Activated CD4-positive, CD25-positive, alpha-beta regulatory T cell (primary cell): ENCODE results near the gene PIANP.

ENCODE experiments used
- DNase-seq, 4 experiments: peaks; one replicate each; lab custom pipeline; 2025; lab: John Stamatoyannopoulos, UW

PIANP gene

DNA sequence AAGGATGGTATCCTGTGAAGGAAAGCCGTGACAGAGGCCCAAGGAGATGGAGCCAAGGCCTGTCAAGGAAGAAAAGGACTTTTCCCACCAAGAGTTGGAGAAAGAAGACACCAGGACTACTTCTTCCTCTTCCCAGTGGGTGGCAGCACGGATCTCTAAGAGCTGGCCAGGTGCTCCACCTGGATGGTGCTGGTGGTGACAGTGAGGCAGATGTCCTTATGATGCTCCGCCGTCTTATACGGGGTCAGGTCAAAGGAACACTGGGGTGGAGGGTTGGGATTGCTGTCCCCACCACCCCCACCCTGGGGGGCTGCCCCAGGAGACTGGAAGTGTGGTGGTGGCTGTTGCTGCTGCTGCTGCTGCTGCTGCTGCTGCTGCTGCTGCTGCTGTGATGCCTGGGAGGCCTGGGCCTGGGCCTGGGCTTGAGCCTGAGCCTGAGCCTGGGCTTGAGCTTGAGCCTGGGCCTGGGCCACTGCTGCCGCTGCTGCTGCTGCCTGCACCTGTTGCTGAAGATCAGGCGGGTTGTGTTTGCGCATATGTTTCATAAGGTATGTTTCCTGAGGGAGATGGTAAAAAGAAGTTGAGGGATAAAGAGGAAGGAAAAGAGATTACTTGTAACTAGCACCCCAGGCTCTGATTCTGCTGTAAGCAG lies 32.9 kb downstream of the PIANP start:
- no peak for DNase-seq

DNA sequence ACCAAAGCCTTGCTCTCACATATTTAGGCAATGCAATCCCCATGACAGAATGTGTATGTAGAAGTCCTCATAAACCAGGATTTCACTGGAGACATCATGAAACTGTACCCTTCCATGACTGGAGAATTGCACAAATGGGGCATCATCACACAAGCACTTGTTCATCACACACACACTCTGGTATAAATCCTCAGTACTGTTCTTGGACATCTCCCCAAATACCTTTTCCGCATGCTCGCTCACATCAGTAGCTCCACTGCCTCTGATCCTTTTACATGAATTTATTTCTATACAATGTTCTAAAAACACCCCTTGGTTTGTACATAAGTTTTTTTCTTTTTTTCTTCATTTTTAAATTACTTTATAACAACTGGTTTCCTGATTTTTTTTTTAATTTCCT lies 34.4 kb downstream of the PIANP start:
- DNase-seq: no peak

DNA sequence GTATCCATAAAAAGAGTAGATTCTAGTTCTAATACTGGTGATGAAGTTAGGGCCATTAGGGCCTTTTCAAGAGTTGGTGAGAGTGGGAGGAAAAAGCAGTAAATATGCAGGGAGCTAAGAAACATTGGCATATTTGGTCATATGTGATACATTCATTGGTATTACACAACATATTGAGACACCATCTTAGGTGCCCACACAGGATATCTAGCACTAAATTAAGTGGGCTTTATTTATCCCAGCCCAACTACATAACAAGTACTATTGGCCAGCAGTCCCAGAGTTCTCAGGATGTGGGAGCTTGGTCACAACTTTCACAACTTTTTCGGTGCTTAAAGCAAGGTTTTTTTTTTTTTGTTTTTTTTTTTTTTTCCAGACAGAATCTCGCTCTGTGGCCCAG lies 35.7 kb downstream of the PIANP start:
- no peak for DNase-seq

DNA sequence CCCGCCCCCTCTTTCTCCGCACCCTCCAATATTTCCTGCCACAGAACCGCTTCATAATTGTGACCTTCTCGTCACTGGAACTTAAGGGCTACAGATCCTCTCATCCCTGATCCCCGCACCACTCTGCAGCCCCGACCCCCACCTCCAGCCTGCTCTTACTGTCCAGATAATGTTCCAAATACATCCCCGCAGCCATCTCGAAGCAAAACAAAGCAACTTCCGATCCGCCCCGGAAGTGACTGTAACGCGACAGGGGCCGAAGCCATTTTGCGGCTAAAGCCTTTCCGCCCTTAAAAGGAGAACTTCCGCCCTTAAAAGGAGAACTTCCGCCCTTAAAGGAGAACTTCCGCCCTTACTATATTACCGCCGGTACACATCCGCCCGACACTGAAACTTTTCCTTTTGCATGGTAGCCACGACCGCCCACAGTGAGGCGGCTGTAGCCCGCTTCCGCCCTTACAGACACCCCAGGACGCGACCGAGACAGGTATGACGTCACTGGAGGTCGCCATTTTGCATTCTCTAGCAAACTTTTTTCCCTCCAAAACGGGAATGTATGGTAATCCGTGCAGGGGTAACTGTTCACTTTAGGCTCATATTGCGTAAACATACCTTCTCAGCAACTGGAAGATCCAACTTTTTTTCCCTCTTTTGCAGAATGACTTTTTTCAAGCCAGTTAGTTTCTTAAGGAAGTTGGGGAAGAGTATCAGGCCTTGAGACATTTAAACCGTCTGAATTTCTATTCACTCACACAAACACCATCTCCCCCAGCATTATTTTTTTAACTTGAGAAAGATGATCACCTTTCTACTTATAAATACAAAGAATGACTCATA lies 37.5 kb downstream of the PIANP start, which contains the start of gene ING4:
Gene ING4 (minus strand): TSS at position 214 of the 837 bp plus-strand sequence. CDS start 18 bp downstream, at position 196.
- peak; percentile 76 to 95 (median 92) for DNase-seq

DNA sequence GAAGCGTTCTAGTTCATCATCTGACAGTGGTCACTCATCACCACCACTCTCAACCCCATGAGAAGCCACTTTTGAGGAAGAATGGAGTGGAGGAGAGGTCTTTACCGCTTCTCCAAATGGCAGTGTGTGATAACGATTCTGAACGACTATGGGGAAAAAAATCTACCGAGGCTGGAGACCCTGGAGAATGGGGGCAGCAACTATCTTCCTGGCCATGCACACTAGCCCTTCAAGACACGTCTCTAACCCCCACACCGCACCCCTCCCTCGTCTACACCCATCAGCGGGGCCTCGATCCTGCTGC lies 38.1 kb downstream of the PIANP start:
- no peak for DNase-seq

DNA sequence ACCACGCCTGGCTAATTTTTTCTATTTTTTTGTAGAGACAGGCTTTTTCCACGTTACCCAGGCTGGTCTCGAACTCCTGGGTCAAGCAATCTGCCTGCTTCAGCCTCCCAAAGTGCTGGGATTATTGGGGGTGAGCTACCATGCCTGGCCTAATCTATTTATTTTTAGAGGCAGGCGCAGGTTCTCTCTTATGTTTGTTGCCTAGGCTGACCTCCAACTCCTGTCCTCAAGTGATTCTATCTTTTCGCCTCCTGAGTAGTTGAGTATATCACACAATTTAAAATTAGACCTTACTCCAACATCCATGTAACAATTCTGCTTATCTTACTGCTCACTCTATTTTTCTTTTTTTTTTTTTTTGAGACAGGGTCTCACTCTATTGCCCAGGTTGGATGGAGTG lies 46.6 kb downstream of the PIANP start:
- DNase-seq: no peak

DNA sequence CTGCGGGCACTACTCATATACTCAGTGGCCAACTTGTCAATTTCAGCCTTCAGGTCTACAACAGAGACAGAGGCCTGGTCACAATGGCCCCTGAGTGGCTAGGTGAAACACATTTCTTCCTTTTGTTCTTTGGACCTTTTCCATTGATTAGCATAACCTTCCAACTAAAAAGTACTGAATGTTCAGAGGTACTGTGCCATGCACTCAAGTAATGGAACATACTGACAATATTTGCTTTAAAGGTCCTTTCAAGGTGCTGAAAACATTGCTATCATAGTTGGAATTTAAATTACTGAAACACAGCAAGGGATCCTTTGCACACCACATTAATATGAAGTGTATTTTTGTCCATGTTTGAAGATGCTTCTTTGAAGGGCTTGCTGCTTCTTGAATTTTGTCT lies 47.3 kb downstream of the PIANP start:
- DNase-seq: no peak

DNA sequence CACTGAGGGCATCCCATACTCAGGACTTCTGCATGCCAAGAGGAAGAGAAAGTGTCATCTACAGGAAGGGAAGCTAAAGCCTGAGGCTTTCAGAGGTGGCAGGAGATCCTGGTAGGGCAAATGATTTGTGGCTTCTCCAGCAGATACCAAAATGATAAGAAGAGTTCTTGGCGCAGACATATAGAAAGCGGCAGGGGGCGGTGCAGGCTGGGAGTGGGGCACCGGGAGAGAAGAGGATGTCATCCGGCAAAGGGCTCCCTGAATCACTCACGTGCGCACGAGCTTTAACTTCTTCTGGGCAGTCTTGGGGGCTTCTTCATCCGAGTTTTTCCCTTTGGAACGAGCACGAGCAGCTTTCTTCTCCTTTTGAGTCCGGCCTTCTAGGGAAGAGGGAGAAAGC lies 48.2 kb downstream of the PIANP start:
- DNase-seq: no peak

DNA sequence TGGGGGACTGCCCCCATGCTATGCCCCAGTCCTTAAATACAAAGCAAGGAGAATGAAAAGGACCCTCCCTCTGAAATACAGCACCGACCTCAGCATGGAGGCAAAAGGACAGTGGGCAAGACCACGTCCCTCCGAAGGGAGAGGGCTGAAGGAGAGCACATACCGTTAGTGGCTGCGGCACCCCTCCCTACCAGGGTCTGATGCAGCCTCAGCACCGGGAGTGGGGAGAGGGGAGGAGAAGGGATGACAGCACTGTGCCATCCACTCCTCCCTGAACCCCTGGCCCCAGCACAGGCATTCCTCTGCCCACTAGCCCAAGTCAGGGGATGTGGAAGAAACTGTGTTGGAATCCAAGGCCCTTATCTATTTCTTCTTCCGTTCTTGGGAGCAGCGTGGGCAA lies 49.8 kb downstream of the PIANP start:
- no peak for DNase-seq

DNA sequence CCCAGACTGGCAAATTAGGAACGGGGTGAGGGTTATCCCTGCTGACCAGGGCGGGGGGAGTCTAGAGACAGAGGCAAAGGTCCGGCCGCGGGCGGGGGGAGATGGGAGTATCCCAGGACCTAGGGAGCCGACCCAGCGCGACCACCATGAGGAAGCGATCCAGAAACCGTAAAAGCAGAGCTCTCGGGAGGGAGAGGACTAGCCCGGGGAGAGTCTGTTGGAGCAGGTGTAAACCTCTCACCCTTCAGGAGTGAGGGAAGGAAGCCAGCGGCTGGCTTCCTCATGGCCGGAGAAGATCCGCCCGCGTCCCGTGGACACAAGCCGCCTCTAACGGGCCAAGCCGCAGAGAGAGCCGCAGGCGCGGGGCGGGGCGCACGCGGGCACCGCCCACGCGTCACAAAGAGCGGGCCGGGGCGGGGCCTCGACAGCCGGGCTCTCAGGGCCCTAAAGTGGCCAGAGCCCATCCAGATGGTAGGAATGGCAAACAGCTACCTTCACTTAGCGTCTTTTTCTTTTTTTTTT lies 53.5 kb downstream of the PIANP start, which contains the start of gene ACRBP:
Gene ACRBP (minus strand): TSS at position 350 of the 522 bp plus-strand sequence. CDS start 66 bp downstream, at position 284.
- DNase-seq: no peak

DNA sequence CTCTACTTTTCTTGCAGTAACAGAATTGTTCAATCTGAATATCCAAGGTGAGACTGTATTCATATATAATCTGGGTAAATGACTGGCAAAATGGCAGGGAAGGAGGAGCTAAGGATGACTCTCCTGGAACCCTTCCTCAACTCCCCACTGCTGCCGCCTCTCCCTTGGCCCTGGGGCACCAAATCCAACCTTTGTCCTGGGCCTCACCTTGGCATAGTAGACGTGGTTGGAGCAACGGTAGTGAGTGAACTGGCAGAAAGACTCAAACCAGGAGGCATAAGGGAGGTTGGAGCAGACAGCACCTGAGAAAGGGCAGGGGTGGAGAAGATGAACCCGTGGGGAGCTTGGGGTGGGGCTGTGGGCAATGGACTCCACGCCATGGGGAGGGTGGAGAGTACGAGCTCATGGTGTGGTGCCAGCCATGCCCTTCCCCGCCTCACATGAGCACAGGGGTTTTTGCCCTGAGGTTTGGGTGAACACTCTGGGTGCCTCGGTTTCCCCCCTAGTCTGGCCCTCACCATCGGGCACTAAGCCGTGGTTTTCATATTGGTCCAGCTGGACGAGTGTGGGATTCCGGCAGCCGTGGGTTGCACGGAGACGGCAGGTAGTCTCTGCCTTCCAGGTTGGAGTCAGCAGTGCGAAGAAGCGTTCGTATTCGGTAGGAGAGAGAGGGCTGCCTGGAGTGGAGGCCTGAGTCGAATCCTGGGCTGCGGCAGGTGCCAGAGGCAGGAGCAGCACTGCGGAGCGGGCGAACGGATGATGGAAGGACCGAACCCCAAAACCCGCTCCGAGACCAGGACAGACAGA lies 54.1 kb downstream of the PIANP start:
- DNase-seq: no peak

DNA sequence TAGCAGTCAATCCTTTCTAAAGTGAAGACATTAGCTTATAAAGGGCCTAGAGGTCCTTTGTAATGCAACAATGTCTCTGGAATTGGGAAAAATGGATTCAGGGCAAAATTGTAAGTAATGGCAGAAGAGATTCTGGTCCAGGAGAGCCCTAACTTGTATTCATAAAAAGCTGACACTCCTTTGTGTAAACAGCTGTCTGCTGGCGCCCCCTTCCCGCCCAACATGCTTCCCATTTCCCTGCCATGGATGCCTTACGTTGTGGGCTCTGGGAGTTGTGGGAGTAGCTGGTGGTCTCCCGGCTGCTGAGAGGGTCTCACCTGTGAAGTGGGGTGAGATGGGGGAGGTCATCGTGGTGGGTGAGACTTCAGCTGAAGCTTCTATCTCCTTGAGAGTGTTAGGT lies 55.7 kb downstream of the PIANP start:
- no peak for DNase-seq

DNA sequence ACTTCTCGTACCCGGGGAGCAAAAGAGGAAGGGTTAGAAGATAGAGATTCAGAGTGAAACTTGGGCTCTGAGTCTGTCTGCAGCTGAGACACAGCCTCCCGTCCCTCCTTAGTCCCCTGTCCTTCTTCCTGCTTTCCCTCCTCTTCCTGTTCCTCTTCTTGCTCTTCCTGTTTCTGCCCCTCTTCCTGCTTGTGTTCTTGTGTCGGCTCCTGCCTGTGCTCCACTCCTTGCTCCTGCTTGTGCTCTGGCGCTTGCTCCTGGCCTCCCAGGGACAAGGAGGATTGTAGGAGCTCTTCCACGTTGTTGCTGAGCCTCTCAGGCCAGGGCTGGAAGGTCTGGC lies 56.4 kb downstream of the PIANP start:
- DNase-seq: no peak
